Stimulated activated CD8-positive, alpha-beta memory T cell treated with anti-CD3 and anti-CD28 coated beads, Interleukin-15, amount 100 ng/mL, for 24 hours (primary cell): ENCODE results near the gene SBK3.
A peak's percentile ranks its signal among the peaks of the same experiment; 100 is the strongest.
"Not testable (repeated sequence)": the region's sequence is repeated elsewhere in the genome, so short reads cannot be mapped to it uniquely, and the experiment has no call there.

Experiments used
- DNase-seq: peaks from one replicate; pipeline ENCODE4 v3.0.0-alpha.2; 2020; ENCODE audit warnings: low read depth

The SBK3 gene

GRCh38 chr19:55545443-55545842 lies at the start of gene SBK3:
Gene SBK3 (minus strand): TSS chr19:55545543. CDS start chr19:55545543, 0 bp downstream.
- no peak for DNase-seq

GRCh38 chr19:55593096-55593772 lies 47.9 kb upstream of the SBK3 start:
- DNase-seq, result no peak

- DNase-seq, result no peak
Observed at GRCh38 chr19:55592391-55593090, 47.2 kb upstream of the SBK3 start.

- DNase-seq, result no peak
Observed at GRCh38 chr19:55591555-55591954, 46.2 kb upstream of the SBK3 start.

- no peak for DNase-seq
Observed at GRCh38 chr19:55590617-55591016, 45.3 kb upstream of the SBK3 start.

GRCh38 chr19:55590109-55590508 lies 44.8 kb upstream of the SBK3 start:
- no peak for DNase-seq

GRCh38 chr19:55588738-55589137 lies 43.4 kb upstream of the SBK3 start:
- no peak for DNase-seq

GRCh38 chr19:55586976-55587668 lies 41.8 kb upstream of the SBK3 start:
- peak; percentile 88 for DNase-seq

- DNase-seq, result no peak
Observed at GRCh38 chr19:55585658-55586339, 40.5 kb upstream of the SBK3 start.

- DNase-seq, result no peak
Observed at GRCh38 chr19:55584871-55585270, 39.5 kb upstream of the SBK3 start.

- not testable (repeated sequence) for DNase-seq
Observed at GRCh38 chr19:55583897-55584296, 38.6 kb upstream of the SBK3 start.

- DNase-seq, result not testable (repeated sequence)
Observed at GRCh38 chr19:55582284-55582683, 36.9 kb upstream of the SBK3 start.

GRCh38 chr19:55581823-55582223 lies 36.5 kb upstream of the SBK3 start:
- no peak for DNase-seq

GRCh38 chr19:55581145-55581822 lies 35.9 kb upstream of the SBK3 start:
- no peak for DNase-seq

GRCh38 chr19:55580628-55581144 lies 35.3 kb upstream of the SBK3 start, which contains the start of gene ZNF579:
Gene ZNF579 (minus strand): TSS chr19:55580848. CDS start chr19:55579639, 1,209 bp downstream.
- peak; percentile 52 for DNase-seq

- DNase-seq, result no peak
Observed at GRCh38 chr19:55579766-55580621, 34.7 kb upstream of the SBK3 start.

- DNase-seq, result no peak
Observed at GRCh38 chr19:55578761-55579747, 33.7 kb upstream of the SBK3 start.

GRCh38 chr19:55578031-55578760 lies 32.9 kb upstream of the SBK3 start:
- no peak for DNase-seq

GRCh38 chr19:55576746-55577145 lies 31.4 kb upstream of the SBK3 start:
- DNase-seq, result no peak
